SHP77 treated with DMSO at 0.1 percent for 48 hours (cell line): ENCODE data around the gene STOML3.
"Not testable (repeated sequence)": the region's sequence is repeated elsewhere in the genome, so short reads cannot be mapped to it uniquely, and the experiment has no call there.

Experiments used
- DNase-seq: peaks from one replicate; lab custom pipeline; 2025; lab: John Stamatoyannopoulos, UW

STOML3 gene, protein sequence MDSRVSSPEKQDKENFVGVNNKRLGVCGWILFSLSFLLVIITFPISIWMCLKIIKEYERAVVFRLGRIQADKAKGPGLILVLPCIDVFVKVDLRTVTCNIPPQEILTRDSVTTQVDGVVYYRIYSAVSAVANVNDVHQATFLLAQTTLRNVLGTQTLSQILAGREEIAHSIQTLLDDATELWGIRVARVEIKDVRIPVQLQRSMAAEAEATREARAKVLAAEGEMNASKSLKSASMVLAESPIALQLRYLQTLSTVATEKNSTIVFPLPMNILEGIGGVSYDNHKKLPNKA

GRCh38 chr13:38990693-38991092 is at the start of gene STOML3:
Gene STOML3 (minus strand): TSS chr13:38990831. CDS start chr13:38990721, 110 bp downstream.
- DNase-seq: no peak

DNA sequence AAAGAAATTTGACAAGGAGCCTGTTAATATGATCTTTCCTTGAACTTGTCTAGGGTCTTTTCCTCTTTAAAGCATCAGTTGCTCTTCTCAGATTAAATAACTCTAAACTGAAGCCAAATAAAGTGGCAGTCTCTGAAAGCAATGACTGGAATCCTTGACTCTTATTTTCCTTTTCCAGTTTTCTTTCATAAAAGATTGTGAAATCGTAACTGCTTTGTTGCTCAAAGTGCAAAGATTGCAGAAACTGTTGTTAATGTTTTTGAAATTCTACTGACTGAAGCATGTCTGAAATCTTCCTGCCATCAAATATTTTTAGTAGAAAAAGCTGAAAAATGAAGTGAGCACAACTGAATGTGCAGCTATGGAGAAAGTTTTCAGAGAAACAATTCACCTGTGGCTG is 49.6 kb upstream of the STOML3 start:
- no peak for DNase-seq

GRCh38 chr13:39039041-39039440 is 48.4 kb upstream of the STOML3 start:
- no peak for DNase-seq

- no peak for DNase-seq
These were observed 48.0 kb upstream of the STOML3 start for GRCh38 chr13:39038569-39039030.

DNA sequence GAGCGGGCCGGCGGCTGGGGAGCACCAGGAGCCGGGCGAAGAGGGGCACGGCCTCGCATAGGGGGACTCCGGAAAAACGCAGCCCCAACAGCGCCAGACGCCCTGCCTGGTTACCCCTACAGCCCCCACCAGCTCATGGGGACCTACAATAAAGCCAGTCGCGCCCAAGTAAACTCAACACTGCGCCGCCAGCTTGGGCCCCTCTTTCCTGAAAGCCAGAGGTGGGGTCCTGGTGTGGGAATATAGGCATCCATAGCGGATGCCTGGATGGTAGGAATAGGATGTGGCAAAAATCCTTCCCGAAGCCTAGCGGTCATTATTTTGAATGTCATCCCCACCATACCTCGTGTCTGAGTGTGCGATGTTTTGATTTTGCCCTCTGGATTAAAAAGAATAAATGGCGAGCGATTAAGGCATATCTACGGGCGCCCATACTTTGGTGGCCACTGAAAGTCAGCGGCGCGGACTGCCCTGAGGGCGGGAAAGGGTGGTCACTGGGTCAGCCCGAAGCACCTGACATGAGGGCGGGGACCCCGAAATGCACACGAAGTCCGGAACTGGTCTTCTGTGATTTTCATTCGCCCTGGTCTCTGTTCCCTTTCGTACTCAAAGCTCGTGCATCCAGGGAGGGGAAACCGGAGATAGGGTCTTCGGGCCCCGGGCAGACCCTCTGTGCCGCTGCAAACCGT is 47.4 kb upstream of the STOML3 start, which contains the start of the genes NHLRC3 and PROSER1:
NHLRC3 (plus strand) TSS at position 577 of the 689 bp plus-strand sequence. CDS start 184 bp downstream, outside the sequence.
PROSER1 (minus strand) TSS at position 210 of the 689 bp plus-strand sequence. CDS start 847 bp downstream, outside the sequence.
- peak; percentile 77 for DNase-seq

DNA sequence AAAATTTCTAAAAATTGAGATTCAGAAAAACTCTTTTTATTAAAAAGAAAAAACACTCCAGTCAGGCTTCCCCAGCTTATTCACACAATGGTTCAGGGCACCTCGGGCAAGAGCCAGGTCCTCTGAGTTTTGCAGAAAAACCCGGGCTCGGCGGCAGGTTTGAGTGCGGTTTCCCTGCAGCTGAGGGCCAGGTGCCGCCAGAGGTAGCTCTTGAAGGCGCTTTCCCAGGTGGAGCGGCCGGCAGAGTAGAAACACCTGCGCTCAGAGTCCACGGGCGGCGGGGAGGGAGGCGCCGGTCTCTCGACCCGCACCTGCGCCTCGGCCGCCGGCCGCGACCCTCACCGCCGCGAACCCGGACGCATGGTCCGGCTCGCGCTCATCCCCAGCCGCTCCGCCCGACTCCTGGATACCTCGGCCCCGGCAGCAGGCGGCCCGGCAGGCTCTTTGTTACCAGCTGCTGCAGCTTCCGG is 46.8 kb upstream of the STOML3 start:
- DNase-seq: no peak

DNA sequence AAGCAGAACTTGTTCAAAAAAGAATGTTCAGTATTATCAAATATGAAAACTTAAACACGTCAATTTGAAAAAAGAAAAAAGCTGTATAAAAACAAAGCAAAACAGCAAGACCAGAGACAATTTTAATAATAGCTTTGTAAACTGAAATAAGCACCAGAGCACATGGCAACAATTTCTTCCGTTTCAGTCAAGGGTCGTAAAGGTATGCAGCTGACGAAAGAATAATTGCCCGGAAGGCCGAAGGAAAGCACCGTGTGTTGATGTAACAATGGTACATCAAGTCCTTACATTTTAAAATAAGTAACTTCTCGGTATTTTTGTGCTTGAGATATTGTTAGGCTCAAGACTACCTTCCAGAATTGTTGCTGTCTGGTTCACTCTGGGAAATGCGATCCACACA is 45.6 kb upstream of the STOML3 start:
- DNase-seq: no peak

GRCh38 chr13:39035799-39036198 is 45.2 kb upstream of the STOML3 start:
- no peak for DNase-seq

- no peak for DNase-seq
These were observed 44.6 kb upstream of the STOML3 start for GRCh38 chr13:39035204-39035603.

DNA sequence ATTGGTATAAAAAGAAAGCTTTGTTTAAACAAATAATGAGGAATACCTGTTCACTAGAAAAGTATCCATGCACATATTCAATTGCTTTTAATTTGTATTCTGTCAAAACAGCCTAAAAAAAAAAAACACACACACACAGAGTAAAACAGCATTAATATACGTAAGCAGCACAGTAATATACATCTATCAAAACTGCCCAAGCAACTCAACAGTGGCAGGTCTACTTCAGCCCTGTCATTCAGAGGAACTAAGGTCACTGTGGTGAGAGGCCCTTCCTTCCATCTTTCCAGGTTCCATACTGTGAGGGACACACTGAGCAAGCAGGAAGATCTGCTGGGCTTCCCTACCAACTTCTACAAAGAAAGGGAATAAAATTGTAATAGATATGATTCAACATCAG is 43.5 kb upstream of the STOML3 start:
- DNase-seq: no peak

DNA sequence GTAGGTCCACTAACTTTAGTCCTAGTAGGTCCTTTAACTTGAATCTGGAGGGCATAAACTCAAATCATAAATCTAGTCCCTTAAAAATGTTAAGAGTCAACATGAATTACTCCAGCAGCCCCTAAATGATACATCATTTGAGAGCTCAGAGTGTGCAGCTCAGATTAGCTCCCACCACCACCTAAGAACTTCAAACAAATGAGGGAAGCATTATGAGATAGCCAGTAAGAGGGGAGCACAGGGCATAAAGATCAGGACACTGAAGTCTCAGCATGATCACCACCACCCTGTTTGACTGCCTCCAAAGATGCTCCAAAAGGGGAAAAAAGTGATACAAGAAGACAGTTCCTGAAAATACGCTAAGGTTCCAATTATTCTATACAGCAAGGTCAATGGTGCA is 41.5 kb upstream of the STOML3 start:
- no peak for DNase-seq

DNA sequence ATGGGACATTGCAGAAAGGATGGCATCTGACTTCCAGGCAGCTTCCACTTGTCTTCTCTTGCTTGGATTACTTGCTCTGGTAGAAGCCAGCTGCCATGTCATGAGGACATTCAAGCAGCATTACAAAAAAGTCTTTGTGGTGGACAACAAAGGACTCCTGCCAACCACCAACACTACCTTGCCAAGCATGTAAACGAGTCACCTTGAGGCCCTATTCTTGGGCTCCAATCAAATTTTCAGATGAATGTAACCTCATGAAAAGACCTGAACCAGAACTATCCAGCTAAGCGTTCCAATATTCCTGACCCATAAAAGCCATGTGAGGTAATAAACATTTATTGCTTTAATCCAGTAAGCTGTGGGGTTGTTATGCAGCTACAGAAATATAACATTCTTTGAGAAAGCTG is 34.8 kb upstream of the STOML3 start:
- DNase-seq: no peak

GRCh38 chr13:39023761-39024160 is 33.1 kb upstream of the STOML3 start:
- DNase-seq: no peak

DNA sequence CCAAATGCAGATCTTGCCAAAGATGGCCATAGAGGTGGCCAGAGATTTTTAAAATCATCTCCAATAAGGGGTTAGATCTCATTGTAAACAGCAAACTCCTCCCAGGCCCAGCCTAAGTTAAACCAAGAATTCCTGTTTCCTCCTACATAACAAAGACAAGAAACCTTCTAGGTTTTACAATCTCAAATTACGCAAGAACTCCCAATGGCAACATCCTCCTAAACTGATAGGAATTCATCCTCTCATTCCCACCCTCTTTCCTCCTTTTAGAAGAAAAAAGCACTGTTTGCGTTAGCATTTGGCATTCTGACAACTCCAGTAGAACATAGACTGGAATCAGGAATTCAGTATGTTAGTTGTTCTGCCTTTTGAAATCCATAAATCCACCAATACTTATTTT is 32.7 kb upstream of the STOML3 start:
- no peak for DNase-seq

DNA sequence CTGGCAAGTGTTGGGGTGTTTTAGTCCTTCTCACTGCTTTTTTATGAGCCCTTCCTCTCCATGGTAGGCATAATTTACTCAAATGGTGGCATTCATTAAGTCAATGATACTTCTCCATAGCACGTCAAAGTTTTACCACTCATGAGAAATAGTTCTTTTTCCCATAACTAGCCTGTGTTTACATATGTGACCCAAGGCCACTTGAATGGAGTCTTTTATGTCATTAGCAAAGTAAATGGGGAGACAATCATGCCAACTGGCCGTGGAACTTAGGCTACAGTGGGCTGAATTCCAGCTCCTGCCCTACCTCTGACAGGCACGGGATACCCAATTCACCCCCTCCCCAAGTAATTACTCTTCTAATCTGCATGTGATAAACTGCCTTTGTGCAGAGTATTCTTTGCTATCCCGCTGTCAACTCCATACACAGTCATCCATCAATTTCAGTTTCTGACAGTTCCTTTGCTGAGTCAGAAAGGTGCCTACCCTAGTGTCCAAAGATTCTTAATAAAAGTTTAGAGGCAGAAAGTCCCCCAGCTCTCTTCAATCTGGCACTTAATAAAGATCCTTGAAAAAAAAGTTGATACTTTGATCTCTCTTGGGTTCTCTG is 30.3 kb upstream of the STOML3 start:
- DNase-seq: no peak

GRCh38 chr13:39016787-39017186 is 26.2 kb upstream of the STOML3 start:
- no peak for DNase-seq

GRCh38 chr13:39016087-39016486 is 25.5 kb upstream of the STOML3 start:
- DNase-seq: no peak

GRCh38 chr13:39013462-39013861 is 22.8 kb upstream of the STOML3 start:
- DNase-seq: no peak

DNA sequence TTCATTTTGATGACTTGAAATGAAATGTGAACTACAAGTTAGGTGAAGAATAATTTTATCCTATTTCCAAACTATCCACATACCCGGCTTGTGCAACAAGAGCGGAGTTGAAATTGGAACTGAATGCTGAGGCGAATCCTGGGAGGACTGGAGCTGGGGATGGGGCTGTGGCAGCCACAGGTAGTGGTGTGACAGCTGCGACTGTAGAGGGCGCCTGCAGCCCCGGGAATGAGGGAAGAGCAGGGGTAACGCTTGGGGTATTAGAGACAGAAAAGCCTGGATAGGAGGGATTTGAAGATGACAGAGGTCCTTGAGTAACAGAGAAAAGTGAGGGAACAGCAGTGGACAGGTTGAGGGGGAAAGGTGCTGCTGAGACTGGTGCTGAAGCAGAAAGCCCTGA is 22.0 kb upstream of the STOML3 start:
- no peak for DNase-seq

DNA sequence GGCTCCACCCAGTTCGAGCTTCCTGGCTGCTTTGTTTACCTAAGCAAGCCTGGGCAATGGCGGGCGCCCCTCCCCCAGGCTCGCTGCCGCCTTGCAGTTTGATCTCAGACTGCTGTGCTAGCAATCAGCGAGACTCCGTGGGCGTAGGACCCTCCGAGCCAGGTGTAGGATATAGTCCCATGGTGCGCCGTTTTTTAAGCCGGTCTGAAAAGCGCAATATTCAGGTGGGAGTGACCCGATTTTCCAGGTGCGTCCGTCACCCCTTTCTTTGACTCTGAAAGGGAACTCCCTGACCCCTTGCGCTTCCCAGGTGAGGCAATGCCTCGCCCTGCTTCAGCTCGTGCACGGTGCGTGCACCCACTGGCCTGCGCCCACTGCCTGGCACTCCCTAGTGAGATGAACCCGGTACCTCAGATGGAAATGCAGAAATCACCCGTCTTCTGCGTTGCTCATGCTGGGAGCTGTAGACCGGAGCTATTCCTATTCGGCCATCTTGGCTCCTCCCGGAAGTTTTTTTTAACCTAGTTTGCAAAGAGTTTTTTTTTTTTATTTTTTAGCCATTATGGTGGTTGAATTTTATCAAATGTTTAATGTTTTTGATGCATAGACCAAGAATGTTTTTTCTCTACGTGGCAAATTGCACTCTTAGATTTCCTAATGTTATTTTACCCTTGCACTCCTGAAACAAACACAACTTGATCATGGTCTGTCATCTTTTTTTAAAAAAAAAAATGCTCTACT is 15.9 kb upstream of the STOML3 start:
- not testable (repeated sequence) for DNase-seq

GRCh38 chr13:38998739-38999138 is 8.1 kb upstream of the STOML3 start:
- DNase-seq: no peak

DNA sequence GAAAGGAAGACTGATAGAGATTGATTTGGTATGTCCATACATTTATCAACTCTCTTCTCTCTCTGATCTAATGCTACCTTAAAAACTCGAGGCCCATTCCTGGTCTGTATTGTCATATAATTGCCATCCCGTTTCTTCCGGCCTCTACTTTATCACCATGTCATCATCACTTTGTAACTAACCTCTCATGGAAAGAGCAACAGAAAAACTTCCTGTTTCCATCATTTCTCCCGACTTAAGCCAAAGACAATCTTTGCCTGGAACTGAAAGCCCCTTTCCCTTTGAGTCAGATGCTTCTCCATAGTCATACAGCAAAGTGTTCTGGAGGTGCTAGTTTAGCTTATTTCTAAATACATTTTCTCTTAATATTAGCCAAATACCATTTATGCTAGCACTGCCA is 2.8 kb upstream of the STOML3 start:
- no peak for DNase-seq
